Ishikawa (cell line): Measurements from ENCODE around the gene KDM4B.

Experiments
- CEBPB ChIP-seq: IDR thresholded peaks from 2 replicates; pipeline ENCODE4 v1.6.1; 2012
- CREB1 ChIP-seq: IDR thresholded peaks from 2 replicates; pipeline ENCODE4 v1.6.1; 2012; ENCODE audit warnings: low read depth
- EGR1 ChIP-seq: IDR thresholded peaks from 2 replicates; pipeline ENCODE4 v1.6.1; 2012
- EP300 ChIP-seq: IDR thresholded peaks from 2 replicates; pipeline ENCODE4 v1.6.1; 2012; ENCODE audit warnings: borderline replicate concordance
- FOXM1 ChIP-seq: IDR thresholded peaks from 2 replicates; pipeline ENCODE4 v1.6.1; 2012; ENCODE audit warnings: low read depth, borderline replicate concordance
- NFIC ChIP-seq: IDR thresholded peaks from 2 replicates; pipeline ENCODE4 v1.6.1; 2012
- RAD21 ChIP-seq: IDR thresholded peaks from 2 replicates; pipeline ENCODE4 v1.6.1; 2012; ENCODE audit warnings: low read depth
- TAF1 ChIP-seq: IDR thresholded peaks from 2 replicates; pipeline ENCODE4 v1.6.1; 2012; ENCODE audit warnings: low read depth, mild to moderate bottlenecking
- TCF12 ChIP-seq: IDR thresholded peaks from 2 replicates; pipeline ENCODE4 v1.6.1; 2012; ENCODE audit warnings: low read depth
- TEAD4 ChIP-seq: IDR thresholded peaks from 2 replicates; pipeline ENCODE4 v1.6.1; 2012
- YY1 ChIP-seq: IDR thresholded peaks from 2 replicates; pipeline ENCODE4 v1.6.1; 2012; ENCODE audit warnings: low read depth
- ZBTB7A ChIP-seq: IDR thresholded peaks from 2 replicates; pipeline ENCODE4 v1.6.1; 2012; ENCODE audit warnings: low read depth
- TF ChIP-seq, protein P1 (sequence below): IDR thresholded peaks from 2 replicates; pipeline ENCODE4 v1.6.1; 2012
- TF ChIP-seq, protein P2 (sequence below): IDR thresholded peaks from 2 replicates; pipeline ENCODE4 v1.6.1; 2012
- TF ChIP-seq, protein P3 (sequence below): IDR thresholded peaks from 2 replicates; pipeline ENCODE4 v1.6.1; 2012; ENCODE audit warnings: low read depth, mild to moderate bottlenecking

KDM4B gene

DNA sequence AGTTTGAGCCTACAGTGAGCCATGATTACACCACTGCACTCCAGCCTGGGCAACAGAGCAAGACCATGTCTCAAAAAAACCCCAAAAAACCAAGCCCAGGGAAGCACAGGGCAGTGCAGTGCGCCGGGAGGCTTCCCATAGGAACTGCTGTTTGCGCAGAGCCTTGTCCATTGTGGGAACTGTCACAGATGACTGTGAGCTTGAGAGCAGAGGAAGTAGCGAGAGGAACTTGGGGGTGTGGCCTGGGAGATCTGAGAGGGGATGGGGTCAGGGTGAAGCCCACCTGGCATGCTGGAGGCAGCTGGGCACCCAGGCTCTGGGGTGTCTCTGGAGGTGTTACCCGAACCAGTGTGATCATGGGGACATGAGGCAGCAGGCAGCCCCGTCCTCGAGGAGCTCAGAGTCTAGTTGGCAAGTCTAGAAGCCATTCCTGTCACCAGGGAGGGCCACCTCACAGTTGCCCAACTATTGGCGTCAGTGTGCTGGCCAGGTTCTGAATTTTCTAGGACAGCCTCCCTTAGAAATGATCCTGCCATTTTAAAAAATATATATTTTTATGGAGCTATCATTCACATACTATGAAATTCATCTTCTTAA, 10.4 kb downstream of the KDM4B start:
- TF ChIP-seq TCF12 (no peak), NFIC (no peak), RAD21 (no peak), EP300 (no peak), FOXM1 (no peak), TAF1 (no peak), EGR1 (no peak), TEAD4 (no peak), CREB1 (no peak), YY1 (no peak)
- TF ChIP-seq, protein P1, sequence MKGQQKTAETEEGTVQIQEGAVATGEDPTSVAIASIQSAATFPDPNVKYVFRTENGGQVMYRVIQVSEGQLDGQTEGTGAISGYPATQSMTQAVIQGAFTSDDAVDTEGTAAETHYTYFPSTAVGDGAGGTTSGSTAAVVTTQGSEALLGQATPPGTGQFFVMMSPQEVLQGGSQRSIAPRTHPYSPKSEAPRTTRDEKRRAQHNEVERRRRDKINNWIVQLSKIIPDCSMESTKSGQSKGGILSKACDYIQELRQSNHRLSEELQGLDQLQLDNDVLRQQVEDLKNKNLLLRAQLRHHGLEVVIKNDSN = no peak

DNA sequence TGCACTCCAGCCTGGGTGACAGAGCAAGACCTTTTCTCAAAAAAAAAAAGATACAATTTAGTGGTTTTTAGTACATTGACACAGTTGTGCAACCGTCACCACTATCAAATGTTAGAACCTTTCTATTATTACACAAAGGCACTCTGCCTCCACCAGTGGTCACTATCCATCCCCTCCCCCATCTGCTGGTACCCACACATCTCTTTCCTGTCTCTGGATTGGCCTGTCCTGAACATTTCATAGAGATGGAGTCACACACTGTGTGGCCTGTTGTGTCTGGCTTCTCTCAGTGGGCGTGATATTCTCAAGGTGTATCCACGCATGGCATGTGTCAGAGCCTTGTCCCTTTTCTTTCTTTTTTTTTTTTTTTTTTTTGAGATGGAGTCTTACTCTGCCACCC, 11.2 kb downstream of the KDM4B start:
- no peak for TF ChIP-seq NFIC
- TF ChIP-seq CREB1 = no peak
- TF ChIP-seq, protein P1 = no peak

DNA sequence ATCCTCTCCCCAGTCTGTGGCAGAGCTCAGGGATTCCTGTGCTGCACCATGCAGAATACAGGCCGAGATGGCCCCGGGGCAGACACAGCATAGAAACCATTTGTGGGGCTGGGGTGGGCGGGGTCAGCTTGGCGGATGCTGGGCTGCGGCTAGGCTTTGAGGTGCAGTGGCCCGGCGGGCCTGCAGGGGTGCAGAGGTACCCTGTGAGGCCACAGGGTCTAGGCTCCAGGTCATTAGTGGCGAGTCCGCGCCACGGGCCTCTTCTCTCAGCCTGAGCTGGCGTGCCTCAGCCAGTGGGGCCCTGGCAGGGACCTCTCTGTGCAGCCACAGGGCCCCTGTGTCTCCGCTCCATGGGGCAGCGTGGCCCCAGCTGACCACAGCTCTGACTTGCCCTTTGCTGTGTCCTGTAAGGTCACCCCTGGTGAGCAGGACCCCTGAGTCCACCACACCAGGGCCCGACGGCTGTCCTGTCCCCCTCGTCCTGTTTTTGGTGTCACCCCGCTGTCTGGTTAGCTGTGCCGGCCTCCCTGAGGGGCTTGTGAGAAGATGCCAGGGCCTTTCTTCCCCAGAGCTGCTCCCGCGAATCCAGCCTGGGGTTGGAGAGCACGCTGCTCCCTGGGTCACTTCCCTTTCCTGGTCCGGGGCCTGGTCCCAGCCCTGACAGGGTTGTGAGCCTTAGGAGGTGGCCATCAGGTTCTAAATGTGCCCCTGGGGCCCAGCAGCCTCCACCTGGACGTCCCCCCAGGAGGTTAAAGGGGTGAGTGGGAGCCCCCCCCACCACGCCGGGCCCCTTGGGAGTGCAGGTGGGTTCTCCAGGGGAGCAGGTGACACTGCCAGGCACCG, 12.1 kb downstream of the KDM4B start:
- TF ChIP-seq TCF12 = no peak
- no peak for TF ChIP-seq TAF1
- TF ChIP-seq EGR1 = no peak

DNA sequence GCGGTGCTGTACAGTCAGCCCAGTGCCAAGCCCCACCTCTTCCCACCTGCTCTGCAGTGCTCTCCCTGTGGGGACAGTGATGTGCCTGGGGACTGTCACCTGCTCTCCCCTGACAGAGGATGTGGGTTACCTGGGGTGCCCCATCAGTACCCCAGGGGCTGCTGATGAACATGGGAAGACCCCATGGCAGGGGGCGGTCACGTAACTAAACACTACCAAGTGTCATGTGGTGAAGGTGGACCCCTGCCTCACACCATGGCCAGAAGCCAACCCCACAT, 12.7 kb downstream of the KDM4B start:
- TF ChIP-seq NFIC = no peak
- no peak for TF ChIP-seq EP300
- TF ChIP-seq, protein P2, sequence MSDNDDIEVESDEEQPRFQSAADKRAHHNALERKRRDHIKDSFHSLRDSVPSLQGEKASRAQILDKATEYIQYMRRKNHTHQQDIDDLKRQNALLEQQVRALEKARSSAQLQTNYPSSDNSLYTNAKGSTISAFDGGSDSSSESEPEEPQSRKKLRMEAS = no peak
- TF ChIP-seq CEBPB = no peak
- TF ChIP-seq FOXM1 = no peak
- no peak for TF ChIP-seq RAD21
- TF ChIP-seq, protein P3, sequence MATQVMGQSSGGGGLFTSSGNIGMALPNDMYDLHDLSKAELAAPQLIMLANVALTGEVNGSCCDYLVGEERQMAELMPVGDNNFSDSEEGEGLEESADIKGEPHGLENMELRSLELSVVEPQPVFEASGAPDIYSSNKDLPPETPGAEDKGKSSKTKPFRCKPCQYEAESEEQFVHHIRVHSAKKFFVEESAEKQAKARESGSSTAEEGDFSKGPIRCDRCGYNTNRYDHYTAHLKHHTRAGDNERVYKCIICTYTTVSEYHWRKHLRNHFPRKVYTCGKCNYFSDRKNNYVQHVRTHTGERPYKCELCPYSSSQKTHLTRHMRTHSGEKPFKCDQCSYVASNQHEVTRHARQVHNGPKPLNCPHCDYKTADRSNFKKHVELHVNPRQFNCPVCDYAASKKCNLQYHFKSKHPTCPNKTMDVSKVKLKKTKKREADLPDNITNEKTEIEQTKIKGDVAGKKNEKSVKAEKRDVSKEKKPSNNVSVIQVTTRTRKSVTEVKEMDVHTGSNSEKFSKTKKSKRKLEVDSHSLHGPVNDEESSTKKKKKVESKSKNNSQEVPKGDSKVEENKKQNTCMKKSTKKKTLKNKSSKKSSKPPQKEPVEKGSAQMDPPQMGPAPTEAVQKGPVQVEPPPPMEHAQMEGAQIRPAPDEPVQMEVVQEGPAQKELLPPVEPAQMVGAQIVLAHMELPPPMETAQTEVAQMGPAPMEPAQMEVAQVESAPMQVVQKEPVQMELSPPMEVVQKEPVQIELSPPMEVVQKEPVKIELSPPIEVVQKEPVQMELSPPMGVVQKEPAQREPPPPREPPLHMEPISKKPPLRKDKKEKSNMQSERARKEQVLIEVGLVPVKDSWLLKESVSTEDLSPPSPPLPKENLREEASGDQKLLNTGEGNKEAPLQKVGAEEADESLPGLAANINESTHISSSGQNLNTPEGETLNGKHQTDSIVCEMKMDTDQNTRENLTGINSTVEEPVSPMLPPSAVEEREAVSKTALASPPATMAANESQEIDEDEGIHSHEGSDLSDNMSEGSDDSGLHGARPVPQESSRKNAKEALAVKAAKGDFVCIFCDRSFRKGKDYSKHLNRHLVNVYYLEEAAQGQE = no peak
- TF ChIP-seq CREB1 = no peak
- TF ChIP-seq, protein P1 = no peak
- no peak for TF ChIP-seq TEAD4
- TF ChIP-seq TAF1 = no peak
- no peak for TF ChIP-seq EGR1
- no peak for TF ChIP-seq ZBTB7A
- TF ChIP-seq YY1 = no peak
- TF ChIP-seq TCF12 = no peak

DNA sequence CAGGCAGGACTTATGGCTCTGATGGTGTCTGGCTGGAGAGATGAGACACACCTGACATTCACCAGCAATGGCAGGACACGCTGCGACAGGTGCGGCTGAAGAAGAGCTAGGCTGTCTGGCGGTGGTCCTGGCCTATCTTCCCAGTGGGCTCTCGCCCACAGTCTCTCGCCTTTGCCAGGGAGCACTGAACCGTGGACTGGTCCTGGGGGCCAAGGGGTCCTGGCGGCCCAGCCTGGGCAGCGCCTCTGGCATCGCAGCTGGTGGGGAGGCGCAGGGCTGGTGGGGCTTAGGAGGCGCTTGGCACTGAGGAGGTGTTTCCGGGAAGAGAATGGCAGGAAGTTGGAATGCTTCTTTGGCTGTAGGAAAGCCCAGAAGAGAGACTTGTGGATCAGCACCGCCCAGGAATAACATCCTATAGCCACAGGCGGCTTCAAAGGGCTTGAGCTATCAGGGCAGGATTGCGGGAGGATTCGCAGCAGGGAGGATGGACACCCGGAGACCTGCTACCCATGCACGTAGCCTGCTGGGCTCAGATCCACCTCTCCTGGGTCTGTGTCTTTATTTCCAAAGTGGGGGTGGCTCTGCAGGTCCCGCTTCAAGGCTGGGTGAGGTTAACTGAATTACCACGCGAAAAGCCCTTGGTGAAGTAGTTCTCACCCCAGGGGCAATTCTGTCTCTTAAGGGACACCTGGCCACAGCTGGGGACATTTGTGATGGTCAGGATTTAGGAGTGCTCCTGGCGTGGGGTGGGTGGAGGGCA, 14.6 kb downstream of the KDM4B start:
- TF ChIP-seq ZBTB7A = no peak
- TF ChIP-seq, protein P1 = no peak
- TF ChIP-seq CEBPB = no peak
- no peak for TF ChIP-seq EGR1
- TF ChIP-seq TEAD4 = no peak
- TF ChIP-seq NFIC = no peak
- TF ChIP-seq FOXM1 = no peak
- TF ChIP-seq, protein P2 = no peak
- TF ChIP-seq EP300 = no peak
- no peak for TF ChIP-seq TCF12
- no peak for TF ChIP-seq YY1
- no peak for TF ChIP-seq RAD21
- TF ChIP-seq, protein P3 = no peak
- no peak for TF ChIP-seq CREB1
